ENCODE measurements around the gene EDNRB. TPM values are rescaled to one million over a fixed set of nuclear protein-coding genes. Genes with fewer than 3 reads are reported as not detected.

Gene EDNRB
- total and polyA plus RNA-seq, 2 of the 8 experiments (the other 6 are each of a cell fraction or from before 2014, with no cell fraction given), result 15.8 to 73.2 TPM

DNA sequence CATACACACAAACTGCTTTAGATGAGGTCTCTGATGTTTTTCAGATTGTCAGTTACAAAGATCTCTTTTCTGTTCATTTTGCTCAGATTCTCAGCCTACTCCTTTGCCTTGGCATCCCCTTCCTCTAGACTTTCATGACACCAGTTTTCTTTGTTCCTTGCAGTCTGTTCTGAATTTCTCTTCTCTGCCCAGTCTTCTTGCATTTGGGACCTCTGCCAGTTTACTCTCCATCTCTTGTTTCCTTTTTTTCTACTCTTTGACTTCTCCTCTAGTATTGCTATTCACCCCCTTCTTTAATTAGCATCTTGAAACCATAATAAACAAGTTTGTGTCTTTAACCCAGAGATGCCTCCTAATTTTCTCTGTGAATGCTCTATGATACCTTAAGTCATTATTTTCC is 26.1 kb downstream of the EDNRB start:
- no peak overlapping the region for H2BK20ac ChIP-seq (ENCODE audit: low read length)
- no peaks in the 10 kb centered on the region for H3K79me2 ChIP-seq (ENCODE audit: control insufficient read depth in 1 of 2, insufficient read depth in 2 of 2, low read length in 2 of 2)
- no peak overlapping the region for H2AFZ ChIP-seq (ENCODE audit: low read length)
- H2AK5ac ChIP-seq (ENCODE audit: low read depth, low read length), result no peak overlapping the region
- no peaks in the 10 kb centered on the region; a peak in 1 of 8 replicates for H3K36me3 ChIP-seq (ENCODE audit: control insufficient read depth in 2 of 4, insufficient read depth in 4 of 4, low read length in 3 of 4)
- POLR2A ChIA-PET (ENCODE audit: partially characterized antibody), result no interaction called here
- H3K23ac ChIP-seq (ENCODE audit: insufficient read length), result no peak overlapping the region
- no peak overlapping the region for H3K4me2 ChIP-seq (ENCODE audit: insufficient read depth in 1 of 2, low read depth in 2 of 2, low read length in 2 of 2)
- CTCF ChIA-PET (ENCODE audit: partially characterized antibody), result interaction anchor here (1.1 kb wide), 1 partner anchor 116 kb away, joined by 4 read pairs; no protein-coding TSS in a partner anchor
- H3K4me1 ChIP-seq (replicated peaks in 1 of 4; ENCODE audit: control insufficient read depth in 3 of 4, insufficient read depth in 4 of 4, low read length in 3 of 4), result no peaks in the 10 kb centered on the region; a peak in 1 of 7 replicates
- H2BK15ac ChIP-seq (ENCODE audit: low read length), result no peak overlapping the region
- no peak overlapping the region for H3K4ac ChIP-seq (replicated peaks; ENCODE audit: insufficient read length, low read depth, low read length)
- H2BK12ac ChIP-seq (ENCODE audit: low read depth, low read length), result no peak overlapping the region
- no peak overlapping the region for H3K4me3 ChIP-seq (ENCODE audit: extremely low read depth in 1 of 4, insufficient read depth in 2 of 4, low read depth in 3 of 4, low read length in 4 of 4)
- no peaks in the 10 kb centered on the region for H3K23me2 ChIP-seq (ENCODE audit: low read depth, low read length)
- H4K91ac ChIP-seq (replicated peaks; ENCODE audit: insufficient read length, low read length), result no peak overlapping the region
- H4K20me1 ChIP-seq (replicated peaks in 1 of 2; ENCODE audit: control insufficient read depth in 1 of 2, insufficient read depth in 2 of 2, low read length in 2 of 2), result no peaks in the 10 kb centered on the region
- H3K9ac ChIP-seq (replicated peaks in 1 of 4; ENCODE audit: extremely low read depth in 1 of 4, low read depth in 3 of 4, low read length in 3 of 4), result no peak overlapping the region
- no peak for FAIRE-seq
- no peak overlapping the region for H4K8ac ChIP-seq (ENCODE audit: extremely low read depth, insufficient read depth, low read length)
- TF ChIP-seq POLR2A (IDR thresholded peaks at IDR 0.05; ENCODE audit: control extremely low read depth in 1 of 2, low read depth in 2 of 2, low read length in 2 of 2) (no peak), SUZ12 (IDR thresholded peaks at IDR 0.05; ENCODE audit: low read length) (no peak), RFX5 (IDR thresholded peaks at IDR 0.05; ENCODE audit: borderline replicate concordance, low read depth, low read length) (no peak), SP2 (IDR thresholded peaks at IDR 0.05; ENCODE audit: low read length) (no peak), CBX5 (IDR thresholded peaks at IDR 0.05; ENCODE audit: low read depth, low read length) (no peak), TAF1 (IDR thresholded peaks at IDR 0.05; ENCODE audit: low read depth, low read length) (no peak)
- no peak overlapping the region for H3K18ac ChIP-seq (ENCODE audit: extremely low read depth, low read length)
- H4K5ac ChIP-seq (ENCODE audit: insufficient read length, low read depth, low read length), result no peak overlapping the region
- H3K9me3 ChIP-seq (ENCODE audit: insufficient read depth in 2 of 2, low read depth in 1 of 2, low read length in 1 of 2), result no peaks in the 10 kb centered on the region
- no peak for DNase-seq (ENCODE audit: low read depth in 1 of 2, low spot score in 2 of 2)
- no peak overlapping the region for H3K27ac ChIP-seq (ENCODE audit: low read depth, low read length)
- H3K27me3 ChIP-seq (replicated peaks in 1 of 4; ENCODE audit: control insufficient read depth in 3 of 4, extremely low read depth in 1 of 4, insufficient read depth in 3 of 4, low read length in 3 of 4), result no peaks in the 10 kb centered on the region
- no peak overlapping the region for H3K14ac ChIP-seq (ENCODE audit: insufficient read length)
- no peak overlapping the region for H2BK120ac ChIP-seq (replicated peaks; ENCODE audit: low read depth, low read length)
- H3K56ac ChIP-seq (replicated peaks; ENCODE audit: insufficient read length, low read depth, low read length), result no peak overlapping the region
- H2BK5ac ChIP-seq (ENCODE audit: low read depth, low read length), result no peak overlapping the region
- H3K79me1 ChIP-seq (ENCODE audit: low read depth, low read length), result no peaks in the 10 kb centered on the region

Data from H1 (cell line).